Smooth muscle cell (in vitro differentiated cells): ENCODE measurements around the gene SEMA6A. TPM values are rescaled to one million over a fixed set of nuclear protein-coding genes. Genes with fewer than 3 reads are reported as not detected.

Source experiments
- DNase-seq: peaks from one replicate; lab custom pipeline; 2025; ENCODE audit not compliant: unreplicated experiment; lab: John Stamatoyannopoulos, UW
- H2AFZ ChIP-seq: fragments of 200-600 bp; sonication (generic); 2 replicates; pipeline ENCODE4 v1.6.0; 2016; ENCODE audit warnings: antibody characterized with exemption, low read depth, mild to moderate bottlenecking
- H3F3A ChIP-seq: fragments of 200-600 bp; sonication (generic); 2 replicates; pipeline ENCODE4 v1.6.0; 2017; ENCODE audit warnings: antibody characterized with exemption, low read depth
- H3K27ac ChIP-seq: fragments of 200-600 bp; sonication (generic); 2 replicates; pipeline ENCODE4 v1.5.1; 2016; ENCODE audit warnings: low read depth, mild to moderate bottlenecking
- H3K27me3 ChIP-seq: fragments of 200-600 bp; sonication (generic); 2 replicates; pipeline ENCODE4 v1.6.1; 2016; ENCODE audit warnings: low read depth, mild to moderate bottlenecking
- H3K36me3 ChIP-seq: fragments of 200-600 bp; sonication (generic); 2 replicates; pipeline ENCODE4 v1.5.1; 2016; ENCODE audit warnings: low read depth
- H3K4me1 ChIP-seq: fragments of 200-600 bp; sonication (generic); 2 replicates; pipeline ENCODE4 v1.5.1; 2016; ENCODE audit warnings: low read depth
- H3K4me2 ChIP-seq: fragments of 200-600 bp; sonication (generic); 2 replicates; pipeline ENCODE4 v1.6.0; 2016; ENCODE audit warnings: mild to moderate bottlenecking
- H3K4me3 ChIP-seq: fragments of 200-600 bp; sonication (generic); 2 replicates; pipeline ENCODE4 v1.5.1; 2016; ENCODE audit warnings: mild to moderate bottlenecking
- H3K79me2 ChIP-seq: fragments of 200-600 bp; sonication (generic); 2 replicates; pipeline ENCODE4 v1.6.0; 2016; ENCODE audit warnings: low read depth, mild to moderate bottlenecking
- H3K9ac ChIP-seq: fragments of 200-600 bp; sonication (generic); 2 replicates; pipeline ENCODE4 v1.6.0; 2016; ENCODE audit warnings: low read depth
- H3K9me3 ChIP-seq: fragments of 200-600 bp; sonication (generic); replicated peaks from 2 replicates; pipeline ENCODE4 v1.5.1; 2016; ENCODE audit warnings: low read depth
- H4K20me1 ChIP-seq: fragments of 200-600 bp; sonication (generic); 2 replicates; pipeline ENCODE4 v1.6.0; 2016; ENCODE audit warnings: low read depth
- WGBS: methylation state at CpG from one replicate; pipeline ENCODE4 v1.1.7; 2016; ENCODE audit warnings: low lambda C conversion rate; 5-methylcytosine and 5-hydroxymethylcytosine counted together
- polyA plus RNA-seq: library from polyadenylated mRNA; unstranded; fragments of >200 nt; fragmentation: Nextera tagmentation; extraction: Ambion mirVana; gene quantifications from 2 replicates; pipeline ENCODE4 v1.2.1, GENCODE V29; 2016
- total RNA-seq: library from RNA; depleted of rRNA; stranded (reverse); fragments of >200 nt; gene quantifications from 2 replicates; pipeline ENCODE4 v1.2.3, GENCODE V29; 2014
- TF ChIP-seq, protein P1 (sequence below): fragments of 200-600 bp; sonication (generic); IDR thresholded peaks from 2 replicates; pipeline ENCODE4 v1.5.1; 2017; ENCODE audit warnings: borderline replicate concordance, mild to moderate bottlenecking, antibody characterized with exemption; ENCODE audit not compliant: insufficient read depth, poor library complexity, severe bottlenecking

SEMA6A gene
- total and polyA plus RNA-seq, 2 experiments from 2014 or later = 6.3 to 12.9 TPM

DNA sequence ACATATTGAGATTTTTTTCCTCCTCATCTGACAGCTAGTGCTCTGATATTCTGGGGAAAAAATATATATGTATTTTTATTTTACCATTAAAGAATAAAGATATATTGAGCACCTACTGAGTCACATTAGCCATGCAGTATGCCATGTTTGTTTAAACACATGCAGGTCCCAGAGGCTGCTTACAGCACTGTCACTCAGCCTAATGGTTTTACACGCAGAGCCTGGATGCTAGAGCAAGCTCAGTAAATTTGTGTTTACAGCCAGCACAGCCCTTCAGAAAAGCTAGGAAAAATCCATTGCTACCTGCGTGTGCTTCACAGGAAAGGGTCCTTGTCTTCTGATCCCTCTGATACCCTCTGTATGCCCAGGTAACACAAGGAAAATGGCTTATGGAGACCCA lies 146.2 kb downstream of the SEMA6A start:
- 98% methylated on average over 2 of the region's 2 CpGs for WGBS
- TF ChIP-seq, protein P1, sequence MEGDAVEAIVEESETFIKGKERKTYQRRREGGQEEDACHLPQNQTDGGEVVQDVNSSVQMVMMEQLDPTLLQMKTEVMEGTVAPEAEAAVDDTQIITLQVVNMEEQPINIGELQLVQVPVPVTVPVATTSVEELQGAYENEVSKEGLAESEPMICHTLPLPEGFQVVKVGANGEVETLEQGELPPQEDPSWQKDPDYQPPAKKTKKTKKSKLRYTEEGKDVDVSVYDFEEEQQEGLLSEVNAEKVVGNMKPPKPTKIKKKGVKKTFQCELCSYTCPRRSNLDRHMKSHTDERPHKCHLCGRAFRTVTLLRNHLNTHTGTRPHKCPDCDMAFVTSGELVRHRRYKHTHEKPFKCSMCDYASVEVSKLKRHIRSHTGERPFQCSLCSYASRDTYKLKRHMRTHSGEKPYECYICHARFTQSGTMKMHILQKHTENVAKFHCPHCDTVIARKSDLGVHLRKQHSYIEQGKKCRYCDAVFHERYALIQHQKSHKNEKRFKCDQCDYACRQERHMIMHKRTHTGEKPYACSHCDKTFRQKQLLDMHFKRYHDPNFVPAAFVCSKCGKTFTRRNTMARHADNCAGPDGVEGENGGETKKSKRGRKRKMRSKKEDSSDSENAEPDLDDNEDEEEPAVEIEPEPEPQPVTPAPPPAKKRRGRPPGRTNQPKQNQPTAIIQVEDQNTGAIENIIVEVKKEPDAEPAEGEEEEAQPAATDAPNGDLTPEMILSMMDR = no peak
- DNase-seq = no peak
- no peaks in the 10 kb centered on the region for H3K79me2 ChIP-seq
- no peak overlapping the region for H2AFZ ChIP-seq
- H3K4me1 ChIP-seq = no peaks in the 10 kb centered on the region
- H3K9ac ChIP-seq = no peak overlapping the region
- no peak overlapping the region for H3K27ac ChIP-seq
- no peaks in the 10 kb centered on the region for H3F3A ChIP-seq
- H3K4me2 ChIP-seq = no peak overlapping the region
- no peaks in the 10 kb centered on the region for H3K36me3 ChIP-seq
- no peaks in the 10 kb centered on the region for H4K20me1 ChIP-seq
- no peaks in the 10 kb centered on the region for H3K9me3 ChIP-seq
- no peak overlapping the region for H3K4me3 ChIP-seq
- H3K27me3 ChIP-seq = no peaks in the 10 kb centered on the region

GRCh38 chr5:116424951-116425350 lies 149.7 kb downstream of the SEMA6A start:
- no peaks in the 10 kb centered on the region for H3F3A ChIP-seq
- H3K4me3 ChIP-seq = no peak overlapping the region
- WGBS = 65% methylated on average over 2 of the region's 2 CpGs
- no peak overlapping the region for H3K4me2 ChIP-seq
- no peaks in the 10 kb centered on the region for H3K79me2 ChIP-seq
- no peak for DNase-seq
- no peaks in the 10 kb centered on the region for H3K36me3 ChIP-seq
- TF ChIP-seq, protein P1 = no peak
- no peaks in the 10 kb centered on the region for H3K4me1 ChIP-seq
- H3K9ac ChIP-seq = no peak overlapping the region
- no peak overlapping the region for H3K27ac ChIP-seq
- H3K9me3 ChIP-seq = no peaks in the 10 kb centered on the region
- no peaks in the 10 kb centered on the region for H4K20me1 ChIP-seq
- no peaks in the 10 kb centered on the region for H3K27me3 ChIP-seq
- H2AFZ ChIP-seq = no peak overlapping the region

GRCh38 chr5:116424258-116424615 lies 150.4 kb downstream of the SEMA6A start:
- H3F3A ChIP-seq = no peaks in the 10 kb centered on the region
- no peak overlapping the region for H2AFZ ChIP-seq
- H3K36me3 ChIP-seq = no peaks in the 10 kb centered on the region
- WGBS = 95% methylated on average over 4 of the region's 4 CpGs
- H3K9ac ChIP-seq = no peak overlapping the region
- no peaks in the 10 kb centered on the region for H3K4me1 ChIP-seq
- TF ChIP-seq, protein P1 = no peak
- no peak overlapping the region for H3K4me3 ChIP-seq
- no peaks in the 10 kb centered on the region for H3K27me3 ChIP-seq
- H3K9me3 ChIP-seq = no peaks in the 10 kb centered on the region
- H3K4me2 ChIP-seq = no peak overlapping the region
- H4K20me1 ChIP-seq = no peaks in the 10 kb centered on the region
- no peak for DNase-seq
- no peaks in the 10 kb centered on the region for H3K79me2 ChIP-seq
- no peak overlapping the region for H3K27ac ChIP-seq

- 84% methylated on average over 5 of the region's 5 CpGs for WGBS
- DNase-seq = no peak
- Histone ChIP-seq H2AFZ (no peak overlapping the region), H3K9ac (no peak overlapping the region), H3K9me3 (no peaks in the 10 kb centered on the region), H3K4me1 (no peaks in the 10 kb centered on the region), H3K4me2 (no peak overlapping the region), H3K27ac (no peak overlapping the region), H3K4me3 (no peak overlapping the region), H3K36me3 (no peaks in the 10 kb centered on the region), H3K27me3 (no peaks in the 10 kb centered on the region), H3F3A (no peaks in the 10 kb centered on the region), H3K79me2 (no peaks in the 10 kb centered on the region), H4K20me1 (no peaks in the 10 kb centered on the region)
- TF ChIP-seq, protein P1 = no peak
Measured at GRCh38 chr5:116423587-116424257, 150.9 kb downstream of the SEMA6A start.
